ENCODE measurements around the gene ANKS3.

- TF ChIP-seq POLR2A (IDR thresholded peaks at IDR 0.05; ENCODE audit: low read depth, low read length), result no peak
- no peak for TF ChIP-seq POLR2AphosphoS5 (IDR thresholded peaks at IDR 0.05; ENCODE audit: low read depth, low read length)
Observed at GRCh38 chr16:4701791-4702465, 32.1 kb downstream of the ANKS3 start.

Data from GM12892 (cell line).